OCI-LY3 (cell line): ENCODE data around the gene ABL1.
A peak's percentile ranks its signal among the peaks of the same experiment; 100 is the strongest.
"Not testable (repeated sequence)": the region's sequence is repeated elsewhere in the genome, so short reads cannot be mapped to it uniquely, and the experiment has no call there.

Experiments used
- H2AFZ ChIP-seq: fragments of 200-600, 300-600 bp; shearing (Covaris generic); 2 replicates; pipeline ENCODE4 v1.6.0; 2014; ENCODE audit warnings: antibody characterized with exemption, low read depth, low read length
- H3K27ac ChIP-seq: fragments of 200-600, 300-600 bp; sonication (generic); 2 replicates; pipeline ENCODE4 v1.5.1; 2014; ENCODE audit warnings: mild to moderate bottlenecking, low read length, moderate library complexity, mixed read lengths
- H3K27me3 ChIP-seq: fragments of 200-600, 300-600 bp; sonication (generic); 2 replicates; pipeline ENCODE4 v1.6.1; 2014; ENCODE audit warnings: low read depth, low read length, mixed read lengths
- H3K36me3 ChIP-seq: fragments of 200-600, 300-600 bp; sonication (generic); replicated peaks from 2 replicates; pipeline ENCODE3; 2014; ENCODE audit warnings: low read depth, low read length, mixed read lengths
- H3K4me1 ChIP-seq: fragments of 300-600, 200-600 bp; sonication (generic); 2 replicates; pipeline ENCODE4 v1.6.1; 2014; ENCODE audit warnings: low read length, mixed read lengths
- H3K4me2 ChIP-seq: fragments of 200-600, 300-600 bp; sonication (generic); 2 replicates; pipeline ENCODE4 v1.6.1; 2014; ENCODE audit warnings: low read length, mixed read lengths
- H3K4me3 ChIP-seq: fragments of 300-600, 200-600 bp; sonication (generic); 2 replicates; pipeline ENCODE4 v1.5.1; 2014; ENCODE audit warnings: antibody characterized with exemption, mild to moderate bottlenecking, low read length, moderate library complexity
- H3K79me2 ChIP-seq: fragments of 300-600, 200-600 bp; shearing (Covaris generic); 2 replicates; pipeline ENCODE4 v1.6.1; 2014; ENCODE audit warnings: mild to moderate bottlenecking, low read length, mixed read lengths
- H3K9ac ChIP-seq: fragments of 300-600, 200-600 bp; shearing (Covaris generic); 2 replicates; pipeline ENCODE4 v1.6.0; 2014; ENCODE audit warnings: mild to moderate bottlenecking, low read length, moderate library complexity
- H3K9me3 ChIP-seq: fragments of 200-600, 300-600 bp; shearing (Covaris generic); 2 replicates; pipeline ENCODE4 v1.6.1; 2014; ENCODE audit warnings: low read length, mixed read lengths; ENCODE audit not compliant: insufficient read depth
- H4K20me1 ChIP-seq: fragments of 200-600, 300-600 bp; sonication (generic); 2 replicates; pipeline ENCODE4 v1.6.1; 2016; ENCODE audit warnings: low read length, mixed read lengths; ENCODE audit not compliant: insufficient read depth
- EZH2phosphoT487 ChIP-seq: fragments of 200-600 bp; shearing (Covaris generic); IDR thresholded peaks from 2 replicates; pipeline ENCODE4 v1.6.1; 2018; ENCODE audit warnings: antibody characterized with exemption, mixed run types, low read depth
- TF ChIP-seq, protein P1 (sequence below): fragments of 200-600, 300-600 bp; sonication (generic); IDR thresholded peaks from 2 replicates; pipeline ENCODE4 v1.5.1; 2014; ENCODE audit warnings: antibody characterized with exemption, low read length, low read depth

ABL1 gene

DNA sequence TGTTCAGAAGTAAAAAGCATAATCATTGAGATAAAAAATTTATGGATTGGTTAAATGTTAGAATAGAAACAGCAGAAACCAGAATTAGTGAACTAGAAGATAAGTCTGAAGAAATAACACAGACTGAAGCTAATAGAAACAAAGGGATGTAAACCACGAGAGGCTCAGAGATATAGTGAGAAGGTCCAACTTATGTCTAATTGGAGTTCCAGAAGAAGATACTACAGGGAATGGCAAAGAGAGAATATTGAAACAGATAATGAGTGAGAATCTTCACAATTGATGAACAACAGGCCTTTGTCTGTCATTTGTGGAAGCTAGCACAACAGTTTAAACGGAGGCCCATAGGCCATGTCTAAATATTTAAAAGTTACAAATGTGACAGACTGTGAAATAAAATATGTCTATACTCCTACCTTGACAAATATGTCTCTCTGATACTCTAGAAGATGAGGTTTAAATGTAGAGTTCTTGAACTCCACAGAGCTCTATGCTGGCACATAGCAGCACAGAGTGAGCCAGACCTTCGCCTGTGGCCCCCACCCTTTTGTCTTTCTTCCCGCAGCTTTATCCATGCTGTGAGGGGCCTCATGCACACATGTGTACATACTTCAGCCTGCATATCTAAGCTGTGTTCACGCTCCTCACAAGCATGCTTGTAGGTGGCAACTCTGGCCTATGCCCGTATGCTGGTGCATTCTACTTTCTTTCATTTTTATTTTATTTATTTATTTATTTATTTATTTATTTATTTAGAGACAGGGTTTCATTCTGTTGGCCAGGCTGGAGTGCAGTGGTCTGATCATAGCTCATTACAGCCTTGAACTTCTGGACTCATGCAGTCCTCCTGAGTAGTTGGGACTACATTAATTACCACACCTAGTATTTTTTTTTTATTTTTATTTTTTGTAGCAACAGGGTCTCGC is 45.0 kb upstream of the ABL1 start:
- Histone ChIP-seq H3K9me3 (peaks cover 14% of the 10 kb centered on the region), H3K4me1 (peaks cover 41% of the 10 kb centered on the region), H3K27ac (no peak overlapping the region), H4K20me1 (no peaks in the 10 kb centered on the region), H2AFZ (no peak overlapping the region), H3K4me2 (no peak overlapping the region), H3K4me3 (no peak overlapping the region), H3K9ac (no peak overlapping the region), H3K27me3 (no peaks in the 10 kb centered on the region), H3K79me2 (peaks cover 14% of the 10 kb centered on the region), H3K36me3 (peaks cover 19% of the 10 kb centered on the region)
- TF ChIP-seq, protein P1, sequence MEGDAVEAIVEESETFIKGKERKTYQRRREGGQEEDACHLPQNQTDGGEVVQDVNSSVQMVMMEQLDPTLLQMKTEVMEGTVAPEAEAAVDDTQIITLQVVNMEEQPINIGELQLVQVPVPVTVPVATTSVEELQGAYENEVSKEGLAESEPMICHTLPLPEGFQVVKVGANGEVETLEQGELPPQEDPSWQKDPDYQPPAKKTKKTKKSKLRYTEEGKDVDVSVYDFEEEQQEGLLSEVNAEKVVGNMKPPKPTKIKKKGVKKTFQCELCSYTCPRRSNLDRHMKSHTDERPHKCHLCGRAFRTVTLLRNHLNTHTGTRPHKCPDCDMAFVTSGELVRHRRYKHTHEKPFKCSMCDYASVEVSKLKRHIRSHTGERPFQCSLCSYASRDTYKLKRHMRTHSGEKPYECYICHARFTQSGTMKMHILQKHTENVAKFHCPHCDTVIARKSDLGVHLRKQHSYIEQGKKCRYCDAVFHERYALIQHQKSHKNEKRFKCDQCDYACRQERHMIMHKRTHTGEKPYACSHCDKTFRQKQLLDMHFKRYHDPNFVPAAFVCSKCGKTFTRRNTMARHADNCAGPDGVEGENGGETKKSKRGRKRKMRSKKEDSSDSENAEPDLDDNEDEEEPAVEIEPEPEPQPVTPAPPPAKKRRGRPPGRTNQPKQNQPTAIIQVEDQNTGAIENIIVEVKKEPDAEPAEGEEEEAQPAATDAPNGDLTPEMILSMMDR, result no peak
- no peak for TF ChIP-seq EZH2phosphoT487

DNA sequence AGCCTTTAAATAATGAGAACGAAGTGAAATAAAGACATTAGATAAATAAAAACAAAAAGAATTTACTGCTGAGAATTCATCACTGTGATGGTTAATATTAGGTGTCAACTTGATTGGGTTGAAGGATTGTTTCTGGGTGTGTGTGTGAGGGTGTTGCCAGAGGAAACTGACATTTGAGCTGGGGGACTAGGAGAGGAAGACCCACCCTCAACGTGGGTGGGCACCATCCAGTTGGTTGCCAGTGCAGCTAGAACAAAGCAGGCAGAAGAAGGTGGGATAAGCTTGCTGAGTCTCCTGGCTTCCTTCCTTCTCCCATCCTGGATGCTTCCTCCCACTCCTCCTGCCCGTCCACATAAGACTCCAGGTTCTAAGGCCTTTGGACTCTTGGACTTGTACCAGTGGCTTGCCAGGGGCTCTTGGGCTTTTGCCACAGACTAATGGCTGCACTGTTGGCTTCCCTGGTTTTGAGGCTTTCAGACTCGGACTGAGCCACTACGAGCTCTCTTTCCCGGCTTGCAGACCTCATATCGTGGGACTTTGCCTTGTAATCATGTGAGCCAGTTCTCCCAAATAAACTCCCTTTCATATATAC is 43.7 kb upstream of the ABL1 start:
- Histone ChIP-seq H3K4me2 (peak overlapping the region; percentile 55), H3K9ac (no peak overlapping the region; the same call in 1 of the 2 replicates), H4K20me1 (no peaks in the 10 kb centered on the region), H3K4me3 (peak overlapping the region; percentile 3; the same call in 1 of the 2 replicates), H3K27ac (peak overlapping the region; percentile 69), H3K79me2 (peaks cover 14% of the 10 kb centered on the region), H3K27me3 (no peaks in the 10 kb centered on the region), H3K36me3 (peaks cover 19% of the 10 kb centered on the region), H2AFZ (no peak overlapping the region), H3K9me3 (peaks cover 14% of the 10 kb centered on the region), H3K4me1 (peaks cover 43% of the 10 kb centered on the region)
- TF ChIP-seq, protein P1, result no peak
- TF ChIP-seq EZH2phosphoT487, result no peak

DNA sequence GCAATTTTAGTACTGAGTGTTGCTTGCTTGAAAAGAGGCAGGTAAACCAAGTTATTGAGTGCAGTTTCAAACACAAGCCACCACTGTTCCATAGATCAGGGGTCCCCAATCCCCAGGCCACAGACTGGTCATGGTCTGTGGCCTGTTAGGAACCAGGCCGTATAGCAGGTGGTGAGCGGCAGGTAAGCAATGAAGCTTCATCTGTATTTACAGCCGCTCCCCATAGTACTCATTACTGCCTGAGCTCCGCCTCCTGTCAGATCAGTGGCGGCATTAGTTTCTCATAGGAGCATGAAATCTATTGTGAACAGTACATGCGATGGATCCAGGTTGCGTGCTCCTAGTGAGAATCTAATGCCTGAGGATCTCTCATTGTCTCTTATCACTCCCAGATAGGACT is 41.5 kb upstream of the ABL1 start:
- TF ChIP-seq EZH2phosphoT487, result no peak
- TF ChIP-seq, protein P1, result no peak
- peaks cover 14% of the 10 kb centered on the region for H3K79me2 ChIP-seq
- H3K4me2 ChIP-seq, result no peak overlapping the region
- no peak overlapping the region for H3K4me3 ChIP-seq
- H3K27ac ChIP-seq, result no peak overlapping the region
- no peak overlapping the region for H2AFZ ChIP-seq
- no peaks in the 10 kb centered on the region for H4K20me1 ChIP-seq
- peaks cover 43% of the 10 kb centered on the region for H3K4me1 ChIP-seq
- no peaks in the 10 kb centered on the region for H3K27me3 ChIP-seq
- H3K9me3 ChIP-seq, result peaks cover 14% of the 10 kb centered on the region
- peaks cover 19% of the 10 kb centered on the region for H3K36me3 ChIP-seq
- no peak overlapping the region for H3K9ac ChIP-seq

DNA sequence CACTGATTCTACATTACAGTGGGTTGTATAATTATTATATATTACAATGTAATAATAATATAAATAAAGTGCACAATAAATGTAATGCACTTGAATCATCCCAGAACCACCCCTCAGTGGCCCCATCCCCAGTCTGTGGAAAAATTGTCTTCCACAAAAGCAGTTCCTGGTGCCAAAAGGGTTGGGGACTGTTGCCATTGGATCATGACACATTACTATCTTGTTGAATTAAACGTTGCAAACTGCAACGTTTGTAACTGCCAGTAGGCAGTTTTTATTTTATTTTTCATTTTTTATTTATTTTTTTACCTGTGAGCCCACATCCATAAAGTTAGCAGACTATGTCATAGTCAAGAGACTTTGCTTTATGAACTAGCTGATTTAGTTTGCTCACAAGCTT is 41.0 kb upstream of the ABL1 start:
- H3K27me3 ChIP-seq, H3K9ac ChIP-seq, H3K27ac ChIP-seq, H3K4me3 ChIP-seq, H2AFZ ChIP-seq, H4K20me1 ChIP-seq, H3K4me2 ChIP-seq: not testable (repeated sequence)
- peaks cover 16% of the 10 kb centered on the region for H3K36me3 ChIP-seq
- peaks cover 40% of the 10 kb centered on the region for H3K4me1 ChIP-seq
- H3K79me2 ChIP-seq, result peaks cover 11% of the 10 kb centered on the region
- H3K9me3 ChIP-seq, result peaks cover 11% of the 10 kb centered on the region

DNA sequence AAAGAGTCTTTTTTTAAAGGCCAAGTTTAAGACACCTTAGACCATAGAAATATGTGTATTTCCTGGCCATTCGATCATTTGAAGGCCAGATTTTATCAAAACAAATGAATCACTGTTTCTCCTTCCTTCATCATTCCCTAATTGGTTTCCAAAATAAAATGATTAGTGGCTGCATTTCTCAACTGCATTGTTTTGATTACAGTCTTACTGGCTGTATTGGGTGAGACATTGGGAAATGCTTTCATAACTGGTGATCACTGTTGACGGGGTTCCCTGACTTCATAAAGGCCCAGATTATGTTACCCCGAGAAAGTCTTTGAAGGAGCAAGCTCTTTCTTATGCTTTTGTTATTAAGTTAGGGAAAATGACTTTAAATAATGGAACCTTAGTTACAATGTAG is 40.6 kb upstream of the ABL1 start:
- H3K9ac ChIP-seq, H2AFZ ChIP-seq, H3K4me3 ChIP-seq, H3K9me3 ChIP-seq, H4K20me1 ChIP-seq, H3K4me2 ChIP-seq, H3K27me3 ChIP-seq, H3K27ac ChIP-seq: not testable (repeated sequence)
- peaks cover 36% of the 10 kb centered on the region for H3K4me1 ChIP-seq
- peaks cover 12% of the 10 kb centered on the region for H3K36me3 ChIP-seq
- peaks cover 11% of the 10 kb centered on the region for H3K79me2 ChIP-seq
